IPS-NIHi7 (cell line): Measurements from ENCODE around the gene DAAM1.

Experiments used
- DNase-seq: peaks from one replicate; pipeline ENCODE4 v3.0.0; 2012; ENCODE audit warnings: mixed read lengths; ENCODE audit errors: extremely low spot score

DAAM1 gene

GRCh38 chr14:59341858-59342477 is 153.5 kb downstream of the DAAM1 start:
- no peak for DNase-seq

DNA sequence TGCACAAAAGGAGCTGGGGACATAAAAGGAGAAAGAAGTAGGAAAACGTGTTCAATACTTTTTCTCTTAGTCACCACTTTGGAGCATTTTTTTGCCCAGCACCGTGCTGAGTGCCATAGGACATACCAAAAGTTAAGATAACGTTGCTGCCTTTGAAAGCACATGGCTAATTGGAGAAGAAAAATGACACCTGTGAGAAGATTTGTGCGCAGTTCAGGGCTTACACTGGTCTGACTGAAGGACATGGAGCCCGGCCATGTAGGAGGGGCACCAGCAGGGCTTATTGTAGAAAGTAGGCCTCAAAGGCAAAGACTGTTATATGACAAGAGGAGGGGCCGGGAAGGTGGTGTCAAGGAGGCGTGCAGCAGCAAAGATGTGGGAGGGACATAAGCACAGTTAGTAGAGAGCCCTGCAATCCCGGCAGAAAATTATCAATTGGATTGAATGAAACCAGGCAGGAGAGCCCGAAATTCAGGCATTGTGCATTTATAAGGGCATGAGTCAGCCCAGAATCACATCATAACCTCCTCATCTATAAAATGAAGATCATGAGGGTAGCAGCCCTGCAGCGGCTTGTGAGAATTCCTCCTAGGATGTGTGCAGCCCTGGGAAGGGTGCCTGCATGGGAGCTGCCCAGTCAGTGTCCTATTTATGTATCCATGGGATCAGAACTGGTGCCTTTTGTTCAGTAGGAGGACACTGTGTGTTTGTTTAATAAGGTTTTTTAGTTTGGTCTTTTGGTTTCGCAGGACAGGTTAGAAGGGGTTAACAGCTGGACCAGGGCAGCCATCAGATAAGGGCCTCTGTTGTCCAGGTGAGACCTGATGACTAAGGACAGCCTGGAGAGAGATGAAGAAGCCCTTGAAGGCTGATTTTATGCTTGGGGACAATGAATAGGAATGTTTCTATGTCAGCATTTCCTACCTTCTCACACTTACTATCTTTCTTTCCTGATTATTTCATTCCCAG is 154.3 kb downstream of the DAAM1 start:
- no peak for DNase-seq

DNA sequence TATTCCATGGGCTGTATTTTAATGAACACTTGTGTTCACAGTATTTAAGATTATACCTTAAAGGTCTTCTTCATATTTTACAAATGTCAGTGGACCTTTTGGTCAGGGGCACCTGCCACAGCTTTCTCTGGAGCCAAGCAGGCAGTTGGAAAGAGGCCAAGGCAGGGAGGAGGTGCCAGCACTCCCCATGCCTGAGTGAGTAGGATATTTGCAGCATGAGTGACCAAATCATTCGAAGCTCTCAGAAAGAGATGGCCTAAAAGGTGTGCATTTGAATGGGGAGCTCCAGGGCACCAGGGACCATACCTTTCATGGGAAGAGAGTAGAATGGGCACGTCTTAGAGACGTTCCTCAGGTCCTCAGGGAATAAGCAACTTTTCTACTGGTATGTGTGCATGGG is 155.1 kb downstream of the DAAM1 start:
- no peak for DNase-seq

DNA sequence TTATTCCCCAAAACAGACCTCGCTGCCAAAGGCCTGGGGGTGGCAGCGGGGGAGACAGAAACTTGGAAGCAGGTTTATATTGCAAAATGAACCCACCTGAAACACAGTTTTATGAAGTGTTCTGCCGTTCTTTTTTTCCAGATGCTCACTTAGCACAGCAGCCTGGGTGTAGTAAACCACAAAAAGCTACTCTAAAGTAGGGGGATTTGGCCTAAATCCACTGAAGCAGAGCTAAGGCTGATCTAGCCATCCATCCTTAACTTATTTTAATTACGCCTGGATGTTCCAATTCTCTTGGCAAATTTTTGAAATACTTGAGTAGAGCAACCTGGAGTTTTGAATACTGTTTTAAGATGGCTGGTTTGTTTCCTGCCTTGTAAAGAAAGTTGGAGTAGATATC is 155.5 kb downstream of the DAAM1 start:
- DNase-seq, result no peak

DNA sequence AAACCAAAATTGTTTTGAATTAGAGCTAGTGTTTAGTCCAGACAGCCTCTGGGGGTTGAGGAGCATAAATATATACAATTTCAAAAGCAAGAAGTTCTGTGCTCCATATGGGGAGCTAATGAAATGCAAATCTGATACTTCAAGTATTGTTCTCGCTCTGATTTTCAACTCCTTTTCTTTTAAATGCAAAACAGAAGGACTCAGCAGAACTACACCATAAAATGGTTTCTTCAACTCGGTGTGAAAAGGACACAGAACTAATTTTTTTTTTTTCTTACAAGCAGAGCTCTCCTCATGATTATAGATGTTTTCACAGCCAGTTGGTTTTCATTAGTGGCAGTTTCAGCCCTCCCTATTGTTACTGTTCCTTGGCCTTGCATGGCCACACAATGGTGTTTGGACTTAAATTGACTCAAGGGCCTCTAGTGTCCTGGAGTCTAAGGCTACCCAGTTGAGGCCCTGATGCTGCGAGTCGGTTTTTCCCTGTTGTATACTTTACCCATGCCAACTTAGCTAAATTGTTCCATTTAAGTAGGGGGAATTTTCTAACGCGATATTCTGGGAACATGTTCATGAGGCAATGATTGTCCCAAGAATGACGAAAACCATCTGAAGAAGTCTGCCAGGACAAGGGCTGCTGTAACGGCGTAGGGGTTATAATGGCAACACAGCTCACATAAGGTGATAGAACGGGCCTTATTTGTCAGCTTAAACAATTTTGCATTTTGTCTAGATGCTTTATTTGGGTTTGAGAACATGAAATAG is 156.4 kb downstream of the DAAM1 start:
- DNase-seq, result no peak

GRCh38 chr14:59346329-59346728 is 157.9 kb downstream of the DAAM1 start:
- DNase-seq, result no peak

DNA sequence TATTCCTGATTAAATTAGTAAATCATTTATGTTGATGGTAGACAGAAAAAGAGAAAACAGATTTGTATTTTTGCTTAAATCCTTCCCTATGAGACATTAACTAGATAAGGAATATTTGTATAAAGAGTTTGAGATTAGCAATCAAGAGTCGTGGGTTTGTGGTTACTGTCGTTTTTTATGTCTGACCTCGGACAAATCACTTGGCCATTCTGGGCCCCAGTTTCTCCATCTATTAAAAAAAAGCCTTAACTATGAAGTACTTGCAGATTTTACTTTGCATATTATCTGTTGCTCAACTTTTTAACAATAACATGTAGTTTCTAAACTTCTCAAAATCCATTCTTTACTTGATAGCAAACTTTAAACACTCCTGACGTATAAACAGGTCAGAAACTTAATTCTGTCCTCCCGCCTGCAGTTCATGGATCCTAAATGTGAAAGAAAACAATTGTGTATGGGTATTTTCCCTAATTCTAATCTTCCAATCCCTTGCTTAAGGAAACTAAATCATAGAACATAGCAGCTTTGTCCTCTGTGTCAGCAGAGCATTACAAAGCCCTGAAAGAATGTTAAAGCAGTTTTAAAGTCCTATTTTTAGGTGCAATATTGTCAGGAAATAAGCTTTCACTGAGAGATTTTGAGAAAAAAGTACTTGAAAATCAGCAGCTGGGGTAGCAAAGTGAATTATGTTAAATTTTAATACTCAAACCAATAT is 158.5 kb downstream of the DAAM1 start:
- no peak for DNase-seq

- DNase-seq, result no peak
Observed at GRCh38 chr14:59347511-59347900, 159.0 kb downstream of the DAAM1 start.

DNA sequence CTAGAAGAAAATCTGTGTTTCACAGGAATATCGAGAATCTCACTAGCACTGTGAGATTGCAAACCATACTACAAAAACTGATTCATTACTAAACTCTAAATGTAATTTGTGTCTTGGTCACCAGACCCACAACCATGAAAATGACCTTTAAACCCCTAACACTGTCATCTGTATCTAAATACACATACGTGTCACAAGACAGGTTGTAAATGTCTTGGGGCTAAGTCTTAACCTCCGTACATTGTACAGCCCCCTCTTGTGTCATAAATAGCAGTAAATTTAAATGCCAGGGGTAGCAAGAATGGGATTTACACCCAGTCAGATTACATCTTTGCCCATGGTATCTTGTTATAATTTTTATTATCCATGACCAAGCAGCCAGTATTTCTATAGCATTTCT is 159.4 kb downstream of the DAAM1 start:
- DNase-seq, result no peak

DNA sequence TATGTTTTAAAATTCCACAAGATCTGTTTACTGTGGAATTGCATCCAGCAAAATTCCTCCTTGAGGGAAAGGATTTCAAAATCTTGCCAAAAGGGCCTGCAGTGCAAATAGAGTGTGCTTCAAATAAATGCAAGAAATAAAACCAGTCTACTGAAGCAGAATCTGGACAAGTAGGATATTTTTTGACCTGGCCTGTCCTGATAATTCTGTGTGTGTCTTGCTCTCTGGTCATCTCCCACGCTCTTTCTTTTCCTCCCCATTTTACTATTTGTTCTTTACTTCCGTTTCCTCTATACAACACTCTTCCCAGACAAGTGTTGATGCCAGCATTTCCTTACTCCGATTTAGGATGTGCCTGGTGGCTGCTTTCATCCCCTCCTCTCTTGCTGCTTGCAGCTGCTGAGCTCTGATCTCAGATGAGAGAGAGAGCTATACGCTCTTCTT is 160.8 kb downstream of the DAAM1 start:
- no peak for DNase-seq

- DNase-seq, result no peak
Observed at GRCh38 chr14:59352961-59353360, 164.5 kb downstream of the DAAM1 start.

- DNase-seq, result no peak
Observed at GRCh38 chr14:59354666-59355065, 166.2 kb downstream of the DAAM1 start.

DNA sequence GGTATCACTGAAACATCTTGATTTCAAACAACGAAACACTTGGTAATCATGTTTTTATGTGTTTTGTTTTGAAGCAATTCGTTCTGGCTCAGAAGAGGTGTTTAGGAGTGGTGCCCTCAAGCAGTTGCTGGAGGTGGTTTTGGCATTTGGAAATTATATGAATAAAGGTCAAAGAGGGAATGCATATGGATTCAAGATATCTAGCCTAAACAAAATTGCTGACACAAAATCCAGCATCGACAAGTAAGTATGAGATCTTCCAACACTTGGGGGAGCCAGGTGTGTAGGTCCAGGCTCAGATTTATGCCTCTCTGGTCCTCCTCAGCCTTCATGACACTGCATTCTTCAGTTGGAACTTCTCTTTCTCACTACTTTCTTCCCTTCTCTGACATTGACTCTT is 166.6 kb downstream of the DAAM1 start:
- DNase-seq, result no peak

DNA sequence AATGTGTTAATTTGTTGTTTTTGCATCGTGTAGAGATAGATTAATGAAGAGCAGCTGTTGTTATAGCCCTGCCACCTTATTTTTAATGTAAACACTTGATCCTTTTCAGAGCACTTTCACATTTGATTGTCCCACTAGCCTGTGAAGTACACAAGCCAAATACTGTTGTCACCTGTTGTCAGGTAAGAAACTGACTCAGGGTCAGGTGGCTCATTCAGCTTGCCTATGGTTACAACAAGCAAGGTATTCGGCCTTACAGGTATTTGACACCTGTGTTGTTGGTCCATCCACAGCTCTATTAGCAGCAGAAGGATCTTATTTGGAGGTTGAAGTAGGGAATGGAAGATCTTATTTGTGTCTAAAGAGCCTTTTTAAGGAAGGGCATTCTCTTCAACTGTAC is 167.8 kb downstream of the DAAM1 start:
- no peak for DNase-seq

GRCh38 chr14:59356767-59357166 is 168.3 kb downstream of the DAAM1 start:
- DNase-seq, result no peak

DNA sequence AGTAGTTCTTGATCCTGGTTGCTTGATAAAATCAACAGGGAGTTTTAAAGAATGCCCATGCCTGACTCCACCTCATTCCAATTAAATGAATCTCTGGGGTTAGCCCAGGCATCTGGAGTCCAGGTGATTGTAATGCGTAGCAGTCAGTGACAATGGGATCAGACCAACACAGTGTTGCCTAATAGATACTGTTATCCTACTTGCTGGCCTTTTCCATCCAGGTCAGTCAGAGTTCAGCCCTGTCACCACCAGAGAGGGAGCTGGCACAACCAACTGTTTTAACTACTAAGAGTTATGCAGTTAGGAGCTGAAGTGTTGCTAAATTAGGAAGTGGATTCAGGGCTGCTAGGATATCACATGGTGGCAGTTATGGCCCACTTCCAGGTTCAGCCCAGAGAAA is 169.6 kb downstream of the DAAM1 start:
- DNase-seq, result peak; percentile 66

- no peak for DNase-seq
Observed at GRCh38 chr14:59358784-59359183, 170.3 kb downstream of the DAAM1 start.

DNA sequence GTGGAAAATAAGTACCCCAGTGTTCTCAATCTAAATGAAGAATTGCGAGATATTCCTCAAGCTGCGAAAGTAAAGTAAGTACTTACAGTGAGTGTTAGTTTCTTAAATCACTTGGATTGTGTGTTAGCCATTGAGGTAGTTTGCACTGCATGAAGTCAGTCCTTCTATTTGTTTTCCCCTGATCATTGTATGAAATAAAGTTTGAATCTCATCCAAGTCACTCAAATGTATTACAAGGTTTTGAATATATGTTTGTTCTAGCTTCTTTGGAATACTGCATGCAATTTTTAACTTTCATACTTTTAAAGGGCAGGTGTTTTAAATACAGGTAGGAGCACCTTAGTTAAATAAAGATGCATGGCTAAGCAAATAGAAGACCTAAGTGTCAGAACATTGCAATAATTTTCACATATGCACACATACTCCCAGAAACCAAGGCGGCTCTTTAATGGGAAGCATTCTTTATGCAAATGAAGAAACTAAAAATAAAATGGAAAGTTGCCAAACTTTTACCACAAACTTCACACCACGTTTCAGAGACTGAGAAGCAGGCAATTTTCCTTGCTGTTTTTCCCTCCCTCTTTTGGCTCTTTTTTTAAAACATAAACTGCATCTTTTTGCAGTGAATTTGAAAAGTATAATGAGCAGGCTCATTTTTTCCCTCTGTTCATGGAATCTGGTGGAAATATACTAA is 171.1 kb downstream of the DAAM1 start:
- DNase-seq, result no peak

DNA sequence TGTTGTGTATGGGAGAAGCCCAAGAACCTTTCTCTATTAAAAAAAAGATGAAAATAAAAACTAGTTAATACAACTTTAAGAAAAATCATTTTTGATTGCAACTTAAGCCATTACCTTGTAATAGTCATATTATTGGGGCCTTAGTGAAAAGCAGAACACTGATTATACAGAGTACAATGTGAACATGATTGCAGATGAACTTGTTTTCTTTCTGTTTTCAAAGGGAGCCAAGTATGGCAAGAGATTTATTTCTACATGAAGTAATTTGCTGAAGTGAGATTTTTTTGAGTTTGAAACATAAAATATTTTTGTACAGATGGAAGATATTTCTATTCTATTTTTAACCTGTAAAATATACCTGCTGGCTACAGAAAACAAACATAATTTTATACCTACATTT is 171.8 kb downstream of the DAAM1 start:
- no peak for DNase-seq

GRCh38 chr14:59360923-59361794 is 172.7 kb downstream of the DAAM1 start:
- DNase-seq, result no peak
